HG03039 (cell line): ENCODE measurements around the gene ARGLU1.
A peak's percentile ranks its signal among the peaks of the same experiment; 100 is the strongest.

Experiments
- ATAC-seq: cut with Tn5 transposase; IDR thresholded peaks from one replicate; pipeline ENCODE4 v1.9.1; 2021; ENCODE audit warnings: mild to moderate bottlenecking, moderate library complexity; ENCODE audit not compliant: unreplicated experiment

The ARGLU1 gene

GRCh38 chr13:106503730-106504453 lies 64.0 kb downstream of the ARGLU1 start:
- no peak for ATAC-seq

- ATAC-seq = no peak
These were observed 64.7 kb downstream of the ARGLU1 start for GRCh38 chr13:106503272-106503671.

- ATAC-seq = no peak
These were observed 67.5 kb downstream of the ARGLU1 start for GRCh38 chr13:106500445-106500844.

- ATAC-seq = peak; percentile 74
These were observed 68.0 kb downstream of the ARGLU1 start for GRCh38 chr13:106499896-106500295.

GRCh38 chr13:106499113-106499512 lies 68.8 kb downstream of the ARGLU1 start:
- ATAC-seq = no peak

GRCh38 chr13:106498571-106498970 lies 69.4 kb downstream of the ARGLU1 start:
- ATAC-seq = no peak

- ATAC-seq = no peak
These were observed 69.8 kb downstream of the ARGLU1 start for GRCh38 chr13:106498158-106498557.

GRCh38 chr13:106497079-106497478 lies 70.9 kb downstream of the ARGLU1 start:
- no peak for ATAC-seq

- no peak for ATAC-seq
These were observed 71.6 kb downstream of the ARGLU1 start for GRCh38 chr13:106496072-106496997.

GRCh38 chr13:106494936-106495335 lies 73.0 kb downstream of the ARGLU1 start:
- ATAC-seq = no peak

GRCh38 chr13:106494506-106494905 lies 73.4 kb downstream of the ARGLU1 start:
- no peak for ATAC-seq

GRCh38 chr13:106493533-106494220 lies 74.3 kb downstream of the ARGLU1 start:
- peak; percentile 70 for ATAC-seq

- ATAC-seq = no peak
These were observed 75.1 kb downstream of the ARGLU1 start for GRCh38 chr13:106492588-106493475.

GRCh38 chr13:106491928-106492587 lies 75.9 kb downstream of the ARGLU1 start:
- ATAC-seq = no peak
